ENCODE measurements around the gene C11orf86.

C11orf86 gene

DNA sequence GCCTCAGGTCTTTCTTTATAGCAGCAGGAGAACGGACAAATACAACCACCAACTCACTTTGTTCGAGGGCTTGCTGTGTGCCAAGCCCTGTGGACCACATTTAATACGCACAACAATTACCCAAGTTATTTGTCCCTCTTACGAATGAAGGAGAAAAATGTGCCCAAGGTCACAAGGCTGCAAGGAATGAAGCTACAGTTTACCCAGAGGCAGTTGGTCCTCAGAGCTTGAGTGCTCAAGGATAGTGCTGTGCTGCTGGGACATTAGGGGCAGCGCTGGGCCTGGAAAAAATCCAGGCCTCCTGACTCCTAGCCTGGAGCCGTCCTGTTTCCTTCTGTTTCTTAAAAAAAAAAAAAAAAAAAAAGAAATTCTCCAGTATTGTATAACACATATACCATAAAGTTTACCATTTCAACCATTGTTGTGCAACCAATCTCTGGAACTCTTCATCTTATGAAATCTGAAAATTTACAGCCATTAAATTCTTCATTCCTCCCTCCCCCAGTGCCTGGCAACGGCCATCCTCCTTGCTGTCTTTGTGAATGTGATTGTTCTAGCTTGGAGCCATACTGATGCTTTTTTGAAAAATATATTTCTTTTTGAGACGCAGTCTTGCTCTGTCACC, 1.0 kb upstream of the C11orf86 start:
- H3K9ac ChIP-seq, result no peak overlapping the region
- TF ChIP-seq, protein P1, sequence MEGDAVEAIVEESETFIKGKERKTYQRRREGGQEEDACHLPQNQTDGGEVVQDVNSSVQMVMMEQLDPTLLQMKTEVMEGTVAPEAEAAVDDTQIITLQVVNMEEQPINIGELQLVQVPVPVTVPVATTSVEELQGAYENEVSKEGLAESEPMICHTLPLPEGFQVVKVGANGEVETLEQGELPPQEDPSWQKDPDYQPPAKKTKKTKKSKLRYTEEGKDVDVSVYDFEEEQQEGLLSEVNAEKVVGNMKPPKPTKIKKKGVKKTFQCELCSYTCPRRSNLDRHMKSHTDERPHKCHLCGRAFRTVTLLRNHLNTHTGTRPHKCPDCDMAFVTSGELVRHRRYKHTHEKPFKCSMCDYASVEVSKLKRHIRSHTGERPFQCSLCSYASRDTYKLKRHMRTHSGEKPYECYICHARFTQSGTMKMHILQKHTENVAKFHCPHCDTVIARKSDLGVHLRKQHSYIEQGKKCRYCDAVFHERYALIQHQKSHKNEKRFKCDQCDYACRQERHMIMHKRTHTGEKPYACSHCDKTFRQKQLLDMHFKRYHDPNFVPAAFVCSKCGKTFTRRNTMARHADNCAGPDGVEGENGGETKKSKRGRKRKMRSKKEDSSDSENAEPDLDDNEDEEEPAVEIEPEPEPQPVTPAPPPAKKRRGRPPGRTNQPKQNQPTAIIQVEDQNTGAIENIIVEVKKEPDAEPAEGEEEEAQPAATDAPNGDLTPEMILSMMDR (IDR thresholded peaks at IDR 0.05), result no peak
- no peak overlapping the region for H3K4me3 ChIP-seq (ENCODE audit: low read depth, low read length)
- no peak overlapping the region for H3K4me2 ChIP-seq (ENCODE audit: low read length)
- no peak overlapping the region for H2AFZ ChIP-seq
- H3K79me2 ChIP-seq, result no peaks in the 10 kb centered on the region
- no peaks in the 10 kb centered on the region for H3K9me3 ChIP-seq (ENCODE audit: control insufficient read depth, low read length)
- H3K36me3 ChIP-seq (ENCODE audit: control insufficient read depth, insufficient read depth, low read length), result no peaks in the 10 kb centered on the region
- H3K27ac ChIP-seq, result no peak overlapping the region
- peaks cover 3% of the 10 kb centered on the region for H3K4me1 ChIP-seq
- H3K27me3 ChIP-seq (ENCODE audit: control insufficient read depth, insufficient read depth, low read length), result no peaks in the 10 kb centered on the region

DNA sequence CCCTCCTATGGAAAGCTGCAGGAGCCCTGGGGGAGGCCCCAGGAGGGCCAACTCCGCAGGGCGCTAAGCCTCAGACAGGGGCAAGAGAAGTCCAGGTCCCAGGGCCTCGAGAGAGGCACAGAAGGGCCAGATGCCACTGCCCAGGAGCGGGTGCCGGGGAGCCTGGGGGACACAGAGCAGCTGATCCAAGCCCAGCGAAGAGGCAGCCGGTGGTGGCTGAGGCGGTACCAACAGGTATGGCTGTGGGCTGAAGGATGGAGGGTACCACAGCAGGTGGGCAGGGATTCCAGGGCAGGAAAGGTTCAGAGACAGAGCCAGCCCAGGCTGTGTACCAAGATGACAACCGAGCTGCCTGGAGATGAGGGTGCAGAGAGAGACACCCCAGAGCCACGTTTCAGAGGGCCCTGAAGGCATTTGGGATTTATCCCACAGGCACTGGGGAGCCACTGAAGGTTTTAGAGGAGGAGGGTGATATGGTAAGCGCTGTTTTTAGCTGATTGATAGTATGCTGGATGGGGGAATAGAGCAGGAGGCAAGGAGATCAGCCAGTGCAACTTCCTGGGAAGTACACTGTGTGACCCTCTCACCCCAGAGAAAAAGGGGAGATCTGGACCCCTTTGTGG, 412 bp downstream of the C11orf86 start:
- Histone ChIP-seq H3K9ac (no peak overlapping the region), H3K79me2 (no peaks in the 10 kb centered on the region), H3K36me3 (ENCODE audit: control insufficient read depth, insufficient read depth, low read length) (no peaks in the 10 kb centered on the region), H2AFZ (no peak overlapping the region), H3K4me1 (peaks cover 3% of the 10 kb centered on the region), H3K9me3 (ENCODE audit: control insufficient read depth, low read length) (no peaks in the 10 kb centered on the region), H3K4me3 (ENCODE audit: low read depth, low read length) (no peak overlapping the region), H3K27ac (no peak overlapping the region), H3K27me3 (ENCODE audit: control insufficient read depth, insufficient read depth, low read length) (no peaks in the 10 kb centered on the region), H3K4me2 (ENCODE audit: low read length) (no peak overlapping the region)
- TF ChIP-seq, protein P1 (IDR thresholded peaks at IDR 0.05), result no peak

DNA sequence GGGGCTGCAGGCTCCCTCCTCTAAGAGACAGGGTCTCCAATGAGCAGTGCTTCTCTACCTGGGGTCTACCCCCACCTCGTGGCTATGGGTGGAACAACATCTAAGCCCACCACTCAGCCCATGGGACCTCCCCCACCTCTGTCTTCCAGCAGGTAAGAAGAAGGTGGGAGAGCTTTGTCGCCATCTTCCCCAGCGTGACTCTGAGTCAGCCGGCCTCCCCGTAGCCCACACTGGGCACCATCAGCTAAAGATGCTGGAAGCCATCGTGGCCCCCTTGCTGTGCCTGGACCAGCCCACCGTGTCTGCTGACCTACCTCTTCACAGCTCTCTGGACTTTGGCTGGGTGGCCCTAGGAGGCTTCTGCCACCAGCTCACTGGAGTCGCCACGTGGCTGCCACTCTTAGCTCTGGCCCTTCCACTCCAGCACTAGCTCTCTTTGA, 944 bp downstream of the C11orf86 start:
- H3K9ac ChIP-seq, result no peak overlapping the region
- H3K4me2 ChIP-seq (ENCODE audit: low read length), result no peak overlapping the region
- no peak overlapping the region for H3K4me3 ChIP-seq (ENCODE audit: low read depth, low read length)
- peaks cover 2% of the 10 kb centered on the region for H3K4me1 ChIP-seq
- no peak overlapping the region for H2AFZ ChIP-seq
- TF ChIP-seq, protein P1 (IDR thresholded peaks at IDR 0.05), result no peak
- no peaks in the 10 kb centered on the region for H3K9me3 ChIP-seq (ENCODE audit: control insufficient read depth, low read length)
- no peaks in the 10 kb centered on the region for H3K79me2 ChIP-seq
- H3K27ac ChIP-seq, result no peak overlapping the region
- no peaks in the 10 kb centered on the region for H3K27me3 ChIP-seq (ENCODE audit: control insufficient read depth, insufficient read depth, low read length)
- H3K36me3 ChIP-seq (ENCODE audit: control insufficient read depth, insufficient read depth, low read length), result no peaks in the 10 kb centered on the region

DNA sequence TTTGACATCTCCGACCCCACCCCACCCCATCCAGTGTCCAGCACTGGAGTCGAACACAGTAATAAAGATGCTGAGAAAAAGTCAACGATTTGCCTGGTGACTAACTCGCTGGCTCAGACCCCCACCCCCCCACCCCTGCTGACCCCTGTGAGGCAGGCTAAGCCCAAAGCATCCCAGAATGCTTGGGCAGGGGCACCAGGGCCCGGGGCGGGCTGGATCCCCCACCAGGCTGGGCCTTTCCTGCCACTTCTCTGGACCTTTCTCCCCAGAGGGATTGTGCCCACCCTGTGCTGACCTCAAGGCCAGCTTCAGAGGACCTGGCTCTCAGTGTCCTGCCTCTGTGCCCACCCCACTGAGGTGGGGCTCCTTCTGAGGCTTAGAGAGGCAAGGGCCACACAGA, 1.8 kb downstream of the C11orf86 start:
- Histone ChIP-seq H3K27me3 (ENCODE audit: control insufficient read depth, insufficient read depth, low read length) (no peaks in the 10 kb centered on the region), H3K4me3 (ENCODE audit: low read depth, low read length) (no peak overlapping the region), H3K79me2 (no peaks in the 10 kb centered on the region), H3K36me3 (ENCODE audit: control insufficient read depth, insufficient read depth, low read length) (no peaks in the 10 kb centered on the region), H3K9ac (no peak overlapping the region), H3K4me2 (ENCODE audit: low read length) (no peak overlapping the region), H3K4me1 (no peaks in the 10 kb centered on the region), H3K27ac (no peak overlapping the region), H2AFZ (no peak overlapping the region), H3K9me3 (ENCODE audit: control insufficient read depth, low read length) (no peaks in the 10 kb centered on the region)
- TF ChIP-seq, protein P1 (IDR thresholded peaks at IDR 0.05), result no peak

DNA sequence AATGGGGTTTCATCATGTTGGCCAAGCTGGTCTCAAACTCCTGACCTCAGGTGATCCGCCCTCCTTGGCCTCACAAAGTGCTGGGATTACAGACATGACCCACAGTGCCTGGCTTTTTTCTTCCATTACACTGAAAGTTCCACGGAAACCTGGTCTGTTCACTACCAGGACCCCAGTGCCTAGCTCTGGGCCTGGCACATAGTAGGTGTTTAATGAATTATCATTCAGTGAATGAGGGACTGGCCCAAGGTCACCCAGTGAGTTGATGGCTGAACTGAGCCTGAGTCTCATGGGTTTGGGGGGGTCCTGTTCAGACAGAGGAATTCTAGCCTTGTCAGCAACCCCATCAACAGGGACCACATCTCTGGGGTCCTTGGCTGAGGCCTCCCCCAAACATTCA, 3.1 kb downstream of the C11orf86 start:
- TF ChIP-seq, protein P1 (IDR thresholded peaks at IDR 0.05), result no peak
- Histone ChIP-seq H3K4me1 (no peaks in the 10 kb centered on the region), H3K27me3 (ENCODE audit: control insufficient read depth, insufficient read depth, low read length) (no peaks in the 10 kb centered on the region), H2AFZ (no peak overlapping the region), H3K9me3 (ENCODE audit: control insufficient read depth, low read length) (no peaks in the 10 kb centered on the region), H3K4me3 (ENCODE audit: low read depth, low read length) (no peak overlapping the region), H3K36me3 (ENCODE audit: control insufficient read depth, insufficient read depth, low read length) (no peaks in the 10 kb centered on the region), H3K4me2 (ENCODE audit: low read length) (no peak overlapping the region), H3K79me2 (no peaks in the 10 kb centered on the region), H3K27ac (no peak overlapping the region), H3K9ac (no peak overlapping the region)

Data from parathyroid adenoma (tissue), 2 donors.